Muscle of back (tissue), 11 donors: ENCODE measurements around the gene ZNF79. TPM values are rescaled to one million over a fixed set of nuclear protein-coding genes. Genes with fewer than 3 reads are reported as not detected.

Experiments used
- DNase-seq, 3 donors: peaks; one replicate each; pipeline versions ENCODE4 v3.0.0 to v3.0.0-alpha.2; 2013
- polyA plus RNA-seq, 10 donors: library from polyadenylated mRNA; unstranded; fragments of 120-200 nt; gene quantifications; one replicate each; pipeline ENCODE4 v1.2.1, GENCODE V29; 2013; ENCODE audit not compliant: insufficient read length in 10 of 10

ZNF79 gene
- polyA plus RNA-seq, 10 donors, result 4.0 to 7.3 (median 4.6) TPM

DNA sequence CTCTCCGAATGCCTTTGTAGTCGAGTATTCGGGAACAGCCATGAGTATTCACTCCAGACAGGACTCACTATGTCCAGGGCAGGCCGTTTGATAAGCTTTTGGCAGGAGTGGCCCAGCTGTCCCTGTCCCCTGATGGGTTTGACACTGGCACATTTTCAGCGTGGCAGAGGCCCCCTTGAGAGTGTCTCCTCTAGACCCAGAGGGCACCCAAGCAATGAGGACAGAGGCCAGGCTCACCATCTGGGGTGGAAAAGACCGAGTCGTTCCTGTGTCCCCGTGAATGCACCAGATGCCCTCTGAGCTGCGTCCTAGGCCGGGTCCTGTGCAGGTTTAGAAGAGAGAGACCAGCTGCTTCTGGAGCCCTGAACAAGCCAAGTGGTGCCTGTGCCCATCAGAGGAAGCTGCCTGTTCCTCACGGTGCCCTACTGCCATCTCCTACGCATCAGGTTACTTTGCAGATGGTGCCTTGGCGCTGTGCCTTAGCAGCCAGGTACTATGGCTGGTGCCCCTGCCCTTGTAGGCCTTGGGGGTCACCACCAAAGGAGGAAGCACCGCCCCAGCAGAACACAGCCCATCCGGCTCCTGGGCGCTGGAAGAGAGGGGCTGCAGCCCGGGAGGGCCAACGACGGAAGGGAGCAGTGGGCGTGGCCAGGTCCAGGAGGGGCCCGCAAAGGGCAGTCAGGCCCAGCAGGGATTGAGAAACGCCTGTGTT, 69.6 kb downstream of the ZNF79 start:
- no peak for DNase-seq

DNA sequence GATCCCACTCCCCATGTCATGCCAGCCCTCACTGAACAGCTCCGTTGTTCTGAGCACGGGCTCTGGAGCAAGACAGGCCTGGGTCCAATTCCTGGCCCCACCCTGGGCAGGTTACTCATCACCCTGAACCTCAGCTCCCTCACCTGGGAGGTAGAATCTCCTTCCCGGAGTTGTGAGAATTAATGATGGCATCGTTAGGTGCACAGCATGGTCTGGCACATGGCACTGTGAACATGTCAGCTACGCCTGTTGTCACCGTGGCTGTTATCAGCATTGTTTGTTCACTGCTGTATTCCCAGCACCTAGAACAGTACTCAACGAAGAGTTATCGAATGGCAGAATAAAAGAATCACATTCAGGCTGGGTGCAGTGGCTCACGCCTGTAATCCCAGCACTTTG, 70.1 kb downstream of the ZNF79 start:
- DNase-seq, result no peak

Other genes starting within 250 kb of the ZNF79 start
- 10 to 100 TPM; 13.6 to 23.3 (median 17.1) TPM for gene GARNL3, start 159.6 kb upstream of the ZNF79 start, polyA plus RNA-seq
- 10 to 100 TPM in 7 of 10 donors, 1 to 10 TPM in 3; 8.5 to 15.2 (median 11.8) TPM for gene SLC2A8, start 27.2 kb upstream of the ZNF79 start, polyA plus RNA-seq
- 1,000 to 10,000 TPM; 1,554 to 2,407 (median 2,044) TPM for gene RPL12, start 27.0 kb downstream of the ZNF79 start, polyA plus RNA-seq
- 10 to 100 TPM; 10.8 to 15.1 (median 13.6) TPM for gene LRSAM1, start 27.1 kb downstream of the ZNF79 start, polyA plus RNA-seq
- gene STXBP1, start 187.9 kb downstream of the ZNF79 start, polyA plus RNA-seq, result 10 to 100 TPM in 9 of 10 donors, 1 to 10 TPM in 1; 9.9 to 17.4 (median 14.2) TPM